Spleen (tissue), 7 donors: ENCODE data around the gene SLC9A6.

Source experiments
- CTCF ChIP-seq, 11 experiments: fragments of 200-600 bp in 7 of 11; fragments of 450-650 bp in 4 of 11; sonication (generic) in 4 of 11; IDR thresholded peaks in 8 of 11; conservative IDR thresholded peaks in 3 of 11; 1 replicate in 7 of 11; 2 replicates in 4 of 11; pipeline versions ENCODE4 v1.4.0 to v1.8.0; 2016 to 2021; ENCODE audit warnings: antibody characterized with exemption in 11 of 11, inconsistent platforms in 4 of 11, mild to moderate bottlenecking in 1 of 11
- POLR2A ChIP-seq, 3 donors: fragments of 450-650 bp; IDR thresholded peaks; one replicate each; pipeline ENCODE4 v1.5.1; 2017; ENCODE audit warnings: antibody characterized with exemption in 3 of 3, mild to moderate bottlenecking in 1 of 3
- POLR2AphosphoS5 ChIP-seq, 3 donors: sonication (generic); formaldehyde crosslinking; IDR thresholded peaks; one replicate each; pipeline ENCODE4 v1.5.1; 2017; ENCODE audit warnings: antibody characterized with exemption in 3 of 3
- donor health status: DM: no; HTN: no; CAD: no; lungs with moderate emphysema.
- donor health status: DM: no; HTN: no; CAD: no.
- donor health status: DM: no; HTN: no; CAD: no.

- no peak for TF ChIP-seq CTCF (IDR thresholded peaks at IDR 0.05 in 8 of 11, conservative IDR thresholded peaks at IDR 0.05 in 3 of 11)
- TF ChIP-seq POLR2A (IDR thresholded peaks at IDR 0.05), result no peak
- TF ChIP-seq POLR2AphosphoS5 (IDR thresholded peaks at IDR 0.05), result no peak
Measured at GRCh38 chrX:136059350-136059749, 74.1 kb downstream of the SLC9A6 start.
